ENCODE measurements around the gene CAMKK1. TPM values are rescaled to one million over a fixed set of nuclear protein-coding genes. Genes with fewer than 3 reads are reported as not detected.

Gene CAMKK1
- total and polyA plus RNA-seq, 9 of the 15 experiments (the other 6 are each of a cell fraction or from before 2014, with no cell fraction given): 0.34 to 7.5 (median 4.9) TPM

- peak; percentile 76 for TF ChIP-seq SMAD4 (CRISPR knock-in tag; conservative IDR thresholded peaks at IDR 0.05)
- no peak for TF ChIP-seq CBX2 (IDR thresholded peaks at IDR 0.05; ENCODE audit: insufficient read depth, low read length, poor library complexity, severe bottlenecking)
- peak; percentile 91 for TF ChIP-seq MYC (IDR thresholded peaks at IDR 0.05; ENCODE audit: low read depth, low read length)
- TF ChIP-seq MYC (CRISPR knock-in tag; IDR thresholded peaks at IDR 0.05; ENCODE audit: borderline replicate concordance, low read depth): no peak; the same call in 1 of the 2 replicates
- TF ChIP-seq POLR2A (conservative IDR thresholded peaks at IDR 0.05): peak; percentile 78
- no peak for TF ChIP-seq MAFG (tag; conservative IDR thresholded peaks at IDR 0.05)
- TF ChIP-seq SRSF3 (IDR thresholded peaks at IDR 0.05; ENCODE audit: insufficient read depth, low read length): 0 out of 2 replicates have a peak, but pooled peaks have one; percentile 26
- no peak for TF ChIP-seq ZNF668 (CRISPR knock-in tag; IDR thresholded peaks at IDR 0.05)
- TF ChIP-seq EWSR1 (IDR thresholded peaks at IDR 0.05; ENCODE audit: borderline replicate concordance, low read depth, partially characterized antibody): no peak
- TF ChIP-seq, protein P1, sequence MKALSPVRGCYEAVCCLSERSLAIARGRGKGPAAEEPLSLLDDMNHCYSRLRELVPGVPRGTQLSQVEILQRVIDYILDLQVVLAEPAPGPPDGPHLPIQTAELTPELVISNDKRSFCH (CRISPR knock-in tag; IDR thresholded peaks at IDR 0.05): no peak
- TF ChIP-seq, protein P1 (tag; IDR thresholded peaks at IDR 0.05): no peak; the same call in 1 of the 2 replicates
- no peak for TF ChIP-seq ZSCAN32 (CRISPR knock-in tag; IDR thresholded peaks at IDR 0.05)
- peak; percentile 28; the same call in 1 of the 2 replicates for TF ChIP-seq SMARCE1 (IDR thresholded peaks at IDR 0.05)
- peak in 1 of 2 experiments; percentile 50; a peak in 1 of 4 replicates for TF ChIP-seq KDM1A (IDR thresholded peaks at IDR 0.05)
- no peak for TF ChIP-seq BMI1 (IDR thresholded peaks at IDR 0.05; ENCODE audit: low read length)
- TF ChIP-seq SRF (CRISPR knock-in tag; IDR thresholded peaks at IDR 0.05): peak in 1 of 2 experiments; percentile 51; a peak in 1 of 4 replicates
- TF ChIP-seq POLR3G (IDR thresholded peaks at IDR 0.05; ENCODE audit: extremely low read depth, insufficient read length, insufficient replicate concordance): no peak
- peak; percentile 93 for TF ChIP-seq ATF7 (IDR thresholded peaks at IDR 0.05)
- TF ChIP-seq ZNF75A (CRISPR knock-in tag; IDR thresholded peaks at IDR 0.05): no peak
- TF ChIP-seq SOX6 (IDR thresholded peaks at IDR 0.05): 0 out of 2 replicates have a peak, but pooled peaks have one; percentile 23
- TF ChIP-seq POLR2H (tag; IDR thresholded peaks at IDR 0.05; ENCODE audit: low read depth): no peak
- no peak for TF ChIP-seq ZNF354B (CRISPR knock-in tag; IDR thresholded peaks at IDR 0.05)
- peak; percentile 94 for TF ChIP-seq EP400 (IDR thresholded peaks at IDR 0.05)
- TF ChIP-seq TAF1 (IDR thresholded peaks at IDR 0.05; ENCODE audit: control insufficient read depth, extremely low read depth, insufficient read depth, low read length, severe bottlenecking): no peak
- TF ChIP-seq CAMTA2 (CRISPR knock-in tag; conservative IDR thresholded peaks at IDR 0.05): no peak
- no peak for TF ChIP-seq IRF2 (CRISPR knock-in tag; IDR thresholded peaks at IDR 0.05)
- TF ChIP-seq, protein P2, sequence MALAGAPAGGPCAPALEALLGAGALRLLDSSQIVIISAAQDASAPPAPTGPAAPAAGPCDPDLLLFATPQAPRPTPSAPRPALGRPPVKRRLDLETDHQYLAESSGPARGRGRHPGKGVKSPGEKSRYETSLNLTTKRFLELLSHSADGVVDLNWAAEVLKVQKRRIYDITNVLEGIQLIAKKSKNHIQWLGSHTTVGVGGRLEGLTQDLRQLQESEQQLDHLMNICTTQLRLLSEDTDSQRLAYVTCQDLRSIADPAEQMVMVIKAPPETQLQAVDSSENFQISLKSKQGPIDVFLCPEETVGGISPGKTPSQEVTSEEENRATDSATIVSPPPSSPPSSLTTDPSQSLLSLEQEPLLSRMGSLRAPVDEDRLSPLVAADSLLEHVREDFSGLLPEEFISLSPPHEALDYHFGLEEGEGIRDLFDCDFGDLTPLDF (CRISPR knock-in tag; IDR thresholded peaks at IDR 0.05): peak; percentile 32; the same call in 1 of the 2 replicates
- no peak for TF ChIP-seq BRD9 (IDR thresholded peaks at IDR 0.05; ENCODE audit: low read depth, partially characterized antibody)
- TF ChIP-seq BHLHE40 (IDR thresholded peaks at IDR 0.05; ENCODE audit: low read length): 0 out of 2 replicates have a peak, but pooled peaks have one; percentile 5
- TF ChIP-seq ZNF263 (CRISPR knock-in tag; IDR thresholded peaks at IDR 0.05; ENCODE audit: borderline replicate concordance): no peak
- TF ChIP-seq XRCC3 (IDR thresholded peaks at IDR 0.05): no peak
These were observed 4.3 kb downstream of the CAMKK1 start (continued) for GRCh38 chr17:3888343-3889171.
